Mesendoderm (in vitro differentiated cells): ENCODE measurements around the gene FAM156B.
"Not testable (repeated sequence)": the region's sequence is repeated elsewhere in the genome, so short reads cannot be mapped to it uniquely, and the experiment has no call there.

Experiments
- DNase-seq: peaks from one replicate; pipeline ENCODE4 v3.0.0; 2013
- H2AK5ac ChIP-seq: 2 replicates; pipeline ENCODE4 v1.6.1; 2013; ENCODE audit warnings: low read length, inconsistent platforms
- H2BK120ac ChIP-seq: 2 replicates; pipeline ENCODE4 v1.6.1; 2013; ENCODE audit warnings: low read depth, mild to moderate bottlenecking, low read length, moderate library complexity, mixed read lengths
- H2BK15ac ChIP-seq: replicated peaks from 2 replicates; pipeline ENCODE4 v1.6.1; 2013; ENCODE audit warnings: low read depth, mild to moderate bottlenecking, moderate library complexity
- H2BK5ac ChIP-seq: 2 replicates; pipeline ENCODE4 v1.6.1; 2013; ENCODE audit warnings: low read length, inconsistent platforms
- H3K18ac ChIP-seq: 2 replicates; pipeline ENCODE4 v1.6.1; 2013; ENCODE audit warnings: mild to moderate bottlenecking, low read length, mixed read lengths
- H3K23ac ChIP-seq: one replicate; pipeline ENCODE4 v1.6.1; 2013; ENCODE audit warnings: low read length
- H3K27ac ChIP-seq: 2 replicates; pipeline ENCODE4 v1.5.1; 2013; ENCODE audit warnings: low read depth, mild to moderate bottlenecking, inconsistent platforms, low read length, moderate library complexity
- H3K27me3 ChIP-seq: 2 replicates; pipeline ENCODE4 v1.6.1; 2013; ENCODE audit warnings: low read length, control low read depth, mild to moderate bottlenecking, inconsistent platforms; ENCODE audit not compliant: insufficient read depth, poor library complexity
- H3K36me3 ChIP-seq: 2 replicates; pipeline ENCODE4 v1.6.1; 2013; ENCODE audit warnings: low read length, inconsistent platforms; ENCODE audit not compliant: control insufficient read depth, insufficient read depth
- H3K4ac ChIP-seq: one replicate; pipeline ENCODE4 v1.6.1; 2013; ENCODE audit warnings: low read depth, mild to moderate bottlenecking, low read length, moderate library complexity
- H3K4me1 ChIP-seq: 2 replicates; pipeline ENCODE4 v1.6.1; 2013; ENCODE audit warnings: low read depth, low read length, inconsistent platforms; ENCODE audit not compliant: control insufficient read depth
- H3K4me2 ChIP-seq: 2 replicates; pipeline ENCODE4 v1.6.1; 2013; ENCODE audit warnings: low read length
- H3K4me3 ChIP-seq: 2 replicates; pipeline ENCODE4 v1.5.1; 2013; ENCODE audit warnings: mild to moderate bottlenecking, low read length
- H3K56ac ChIP-seq: one replicate; pipeline ENCODE4 v1.6.1; 2013; ENCODE audit warnings: low read length
- H3K79me1 ChIP-seq: 2 replicates; pipeline ENCODE4 v1.6.1; 2013; ENCODE audit warnings: low read length, inconsistent platforms
- H3K79me2 ChIP-seq: 2 replicates; pipeline ENCODE4 v1.6.1; 2013; ENCODE audit warnings: mild to moderate bottlenecking, low read length; ENCODE audit not compliant: control insufficient read depth, insufficient read depth
- H3K9ac ChIP-seq: 2 replicates; pipeline ENCODE4 v1.6.1; 2013; ENCODE audit warnings: low read length, inconsistent platforms
- H4K5ac ChIP-seq: one replicate; pipeline ENCODE4 v1.6.1; 2013; ENCODE audit warnings: low read length
- H4K8ac ChIP-seq: one replicate; pipeline ENCODE4 v1.6.1; 2013; ENCODE audit warnings: low read depth, mild to moderate bottlenecking, control low read depth, low read length, moderate library complexity
- WGBS: extraction: QIAGEN DNeasy Blood & Tissue Kit; methylation state at CpG from one replicate; pipeline ENCODE4 v1.1.7; 2013; ENCODE audit warnings: low lambda C conversion rate, missing lambda C conversion rate; ENCODE audit not compliant: insufficient coverage; ENCODE audit errors: extremely low coverage; 5-methylcytosine and 5-hydroxymethylcytosine counted together

The FAM156B gene

GRCh38 chrX:52888090-52888489, 9.0 kb upstream of the FAM156B start:
- H3K27ac ChIP-seq, H2BK5ac ChIP-seq, H3K4me3 ChIP-seq, H3K4me1 ChIP-seq, H2BK15ac ChIP-seq, H3K23ac ChIP-seq, H2BK120ac ChIP-seq, H3K56ac ChIP-seq, H4K8ac ChIP-seq, H3K36me3 ChIP-seq, H3K9ac ChIP-seq, H3K4me2 ChIP-seq, H3K18ac ChIP-seq, DNase-seq, H3K27me3 ChIP-seq, H3K4ac ChIP-seq, H3K79me2 ChIP-seq, H4K5ac ChIP-seq, H2AK5ac ChIP-seq, H3K79me1 ChIP-seq: not testable (repeated sequence)
- WGBS = no CpG with 5 or more reads among the region's 9 CpGs

- H3K27me3 ChIP-seq, H3K4me3 ChIP-seq, H3K27ac ChIP-seq, H3K56ac ChIP-seq, H3K79me1 ChIP-seq, H3K4me1 ChIP-seq, H2BK5ac ChIP-seq, H4K5ac ChIP-seq, H2BK120ac ChIP-seq, H3K4me2 ChIP-seq, H3K18ac ChIP-seq, H3K4ac ChIP-seq, H3K9ac ChIP-seq, H3K36me3 ChIP-seq, H3K79me2 ChIP-seq, H3K23ac ChIP-seq, H2AK5ac ChIP-seq, H2BK15ac ChIP-seq, H4K8ac ChIP-seq, DNase-seq: not testable (repeated sequence)
- WGBS = no CpG with 5 or more reads among the region's 8 CpGs
Measured at GRCh38 chrX:52896438-52896837, 692 bp upstream of the FAM156B start.

GRCh38 chrX:52905531-52905930, 8.4 kb downstream of the FAM156B start:
- not testable (repeated sequence) for H2BK5ac ChIP-seq, H3K18ac ChIP-seq, H3K9ac ChIP-seq, H2AK5ac ChIP-seq, H3K4me1 ChIP-seq, H3K56ac ChIP-seq, DNase-seq, H3K36me3 ChIP-seq, H4K8ac ChIP-seq, H3K23ac ChIP-seq, H3K79me1 ChIP-seq, H2BK120ac ChIP-seq, H4K5ac ChIP-seq, H3K4me3 ChIP-seq, H3K79me2 ChIP-seq, H2BK15ac ChIP-seq, H3K4ac ChIP-seq, H3K27ac ChIP-seq, H3K4me2 ChIP-seq, H3K27me3 ChIP-seq
- WGBS = no CpG with 5 or more reads among the region's 10 CpGs

- not testable (repeated sequence) for H3K23ac ChIP-seq, H3K4me1 ChIP-seq, H3K4me3 ChIP-seq, H2AK5ac ChIP-seq, DNase-seq, H2BK5ac ChIP-seq, H2BK15ac ChIP-seq, H3K27ac ChIP-seq, H3K79me1 ChIP-seq, H3K36me3 ChIP-seq, H2BK120ac ChIP-seq, H3K56ac ChIP-seq, H4K5ac ChIP-seq, H4K8ac ChIP-seq, H3K4me2 ChIP-seq, H3K79me2 ChIP-seq, H3K9ac ChIP-seq, H3K4ac ChIP-seq, H3K18ac ChIP-seq, H3K27me3 ChIP-seq
- WGBS = no CpG with 5 or more reads among the region's 4 CpGs
Measured at GRCh38 chrX:52906072-52906471, 8.9 kb downstream of the FAM156B start.

- not testable (repeated sequence) for H3K79me2 ChIP-seq, H3K79me1 ChIP-seq, DNase-seq, H2BK5ac ChIP-seq, H2AK5ac ChIP-seq, H4K5ac ChIP-seq, H3K36me3 ChIP-seq, H2BK120ac ChIP-seq, H3K4me1 ChIP-seq, H2BK15ac ChIP-seq, H3K4me3 ChIP-seq, H3K18ac ChIP-seq, H3K56ac ChIP-seq, H4K8ac ChIP-seq, H3K23ac ChIP-seq, H3K27ac ChIP-seq, H3K4me2 ChIP-seq, H3K27me3 ChIP-seq, H3K9ac ChIP-seq, H3K4ac ChIP-seq
- WGBS = no CpG with 5 or more reads among the region's 17 CpGs
Measured at GRCh38 chrX:52907137-52907536, 10.0 kb downstream of the FAM156B start.

GRCh38 chrX:52907900-52908299, 10.8 kb downstream of the FAM156B start:
- WGBS = no CpG with 5 or more reads among the region's 17 CpGs
- H3K18ac ChIP-seq, H3K4me2 ChIP-seq: not testable (repeated sequence)

More at GRCh38 chrX:52907900-52908299, 10.8 kb downstream of the FAM156B start:
- H3K9ac ChIP-seq, H3K4me1 ChIP-seq, H2BK5ac ChIP-seq, DNase-seq, H4K5ac ChIP-seq, H3K4ac ChIP-seq, H4K8ac ChIP-seq, H3K27ac ChIP-seq, H3K4me3 ChIP-seq, H3K27me3 ChIP-seq, H3K56ac ChIP-seq, H2BK120ac ChIP-seq, H2BK15ac ChIP-seq, H3K79me2 ChIP-seq, H3K36me3 ChIP-seq, H3K23ac ChIP-seq, H3K79me1 ChIP-seq, H2AK5ac ChIP-seq: not testable (repeated sequence)
